Activated effector memory CD4-positive, alpha-beta T cell treated with Interleukin-2 at 50 U/mL for 16 hours (primary cell): ENCODE results near the gene ILF2.
"Not testable (repeated sequence)": the region's sequence is repeated elsewhere in the genome, so short reads cannot be mapped to it uniquely, and the experiment has no call there.

ENCODE experiments used
- DNase-seq: peaks from one replicate; pipeline ENCODE4 v3.0.0-alpha.2; 2020

The ILF2 gene

GRCh38 chr1:153678519-153679336 is 7.9 kb upstream of the ILF2 start, which contains the start of gene NPR1:
NPR1 (plus strand) TSS chr1:153678688; CDS start chr1:153679109, 421 bp downstream.
- DNase-seq, result no peak

- DNase-seq, result peak; percentile 32
These were observed 7.1 kb upstream of the ILF2 start for GRCh38 chr1:153677718-153678518.

- DNase-seq, result no peak
These were observed 2.7 kb upstream of the ILF2 start for GRCh38 chr1:153673511-153673910.

GRCh38 chr1:153671628-153672353 is 998 bp upstream of the ILF2 start:
- DNase-seq, result peak; percentile 26

GRCh38 chr1:153670257-153670858 is 435 bp downstream of the ILF2 start:
- no peak for DNase-seq

GRCh38 chr1:153669606-153670005 is 1.2 kb downstream of the ILF2 start:
- no peak for DNase-seq

- not testable (repeated sequence) for DNase-seq
These were observed 2.1 kb downstream of the ILF2 start for GRCh38 chr1:153668672-153669071.

- DNase-seq, result no peak
These were observed 3.4 kb downstream of the ILF2 start for GRCh38 chr1:153667439-153667838.

- DNase-seq, result no peak
These were observed 7.6 kb downstream of the ILF2 start for GRCh38 chr1:153663211-153663610.

- DNase-seq, result no peak
These were observed 8.5 kb downstream of the ILF2 start for GRCh38 chr1:153662269-153662668.

GRCh38 chr1:153661111-153661708 is 9.6 kb downstream of the ILF2 start:
- no peak for DNase-seq

- DNase-seq, result no peak
These were observed 11.1 kb downstream of the ILF2 start for GRCh38 chr1:153659656-153660055.

GRCh38 chr1:153659175-153659534 is 11.6 kb downstream of the ILF2 start:
- DNase-seq, result no peak

GRCh38 chr1:153658400-153659174 is 12.2 kb downstream of the ILF2 start, which contains the start of gene SNAPIN:
SNAPIN (plus strand) TSS chr1:153658703; CDS start chr1:153658744, 41 bp downstream.
- DNase-seq, result peak; percentile 89

GRCh38 chr1:153655333-153655732 is 15.5 kb downstream of the ILF2 start:
- no peak for DNase-seq

GRCh38 chr1:153652805-153653500 is 17.8 kb downstream of the ILF2 start:
- no peak for DNase-seq

GRCh38 chr1:153651771-153652170 is 19.0 kb downstream of the ILF2 start:
- no peak for DNase-seq

- DNase-seq, result no peak
These were observed 20.9 kb downstream of the ILF2 start for GRCh38 chr1:153649863-153650235.

GRCh38 chr1:153649137-153649862 is 21.5 kb downstream of the ILF2 start:
- DNase-seq, result no peak

- DNase-seq, result no peak
These were observed 22.7 kb downstream of the ILF2 start for GRCh38 chr1:153648000-153648643.
